Cardiac fibroblast (primary cell): ENCODE measurements around the gene SH3D19.
A peak's percentile ranks its signal among the peaks of the same experiment; 100 is the strongest.

Experiments used
- DNase-seq, 2 donors: peaks; one replicate each; pipeline versions ENCODE4 v3.0.0 to v3.0.0-alpha.2; 2010; ENCODE audit warnings: low read depth in 2 of 2
- H3K4me3 ChIP-seq, 2 donors: replicated peaks in 1 of 2; 1 replicate in 1 of 2; 2 replicates in 1 of 2; pipeline ENCODE4 v1.5.1; 2011; ENCODE audit warnings: low read depth in 2 of 2, low read length in 2 of 2, mild to moderate bottlenecking in 2 of 2, moderate library complexity in 1 of 2
- CTCF ChIP-seq: IDR thresholded peaks from one replicate; pipeline ENCODE4 v1.5.1; 2011; ENCODE audit warnings: low read depth, mild to moderate bottlenecking, low read length, inconsistent platforms

SH3D19 gene

GRCh38 chr4:151223465-151223864, 101.9 kb downstream of the SH3D19 start:
- DNase-seq = no peak
- no peak overlapping the region for H3K4me3 ChIP-seq
- no peak for TF ChIP-seq CTCF

- no peak for DNase-seq
- no peak overlapping the region for H3K4me3 ChIP-seq
- TF ChIP-seq CTCF = no peak
These were observed 105.5 kb downstream of the SH3D19 start for GRCh38 chr4:151219948-151220347.

GRCh38 chr4:151219091-151219490, 106.3 kb downstream of the SH3D19 start:
- TF ChIP-seq CTCF = no peak

GRCh38 chr4:151218343-151218742, 107.1 kb downstream of the SH3D19 start:
- H3K4me3 ChIP-seq = no peak overlapping the region
- peak; percentile 51 to 61 for DNase-seq
- no peak for TF ChIP-seq CTCF

More at GRCh38 chr4:151219091-151219490, 106.3 kb downstream of the SH3D19 start:
- no peak overlapping the region for H3K4me3 ChIP-seq
- no peak for DNase-seq

GRCh38 chr4:151217326-151217725, 108.1 kb downstream of the SH3D19 start:
- H3K4me3 ChIP-seq = no peak overlapping the region
- no peak for DNase-seq
- no peak for TF ChIP-seq CTCF

GRCh38 chr4:151215295-151215694, 110.1 kb downstream of the SH3D19 start:
- H3K4me3 ChIP-seq = no peak overlapping the region
- peak in 1 of 2 donors; percentile 62 for DNase-seq
- TF ChIP-seq CTCF = no peak

- DNase-seq = no peak
- H3K4me3 ChIP-seq = no peak overlapping the region
- TF ChIP-seq CTCF = no peak
These were observed 117.5 kb downstream of the SH3D19 start for GRCh38 chr4:151207868-151208267.
